22Rv1 (cell line): ENCODE data around the gene TNRC6B.

ENCODE experiments used
- ZFX ChIP-seq: fragments of 450-650 bp; IDR thresholded peaks from 2 replicates; pipeline ENCODE4 v1.6.1; 2017; ENCODE audit warnings: antibody characterized with exemption, borderline replicate concordance
- TF ChIP-seq, protein P1 (sequence below): fragments of 450-650 bp; IDR thresholded peaks from 2 replicates; pipeline ENCODE4 v1.5.1; 2017; ENCODE audit warnings: mild to moderate bottlenecking

DNA sequence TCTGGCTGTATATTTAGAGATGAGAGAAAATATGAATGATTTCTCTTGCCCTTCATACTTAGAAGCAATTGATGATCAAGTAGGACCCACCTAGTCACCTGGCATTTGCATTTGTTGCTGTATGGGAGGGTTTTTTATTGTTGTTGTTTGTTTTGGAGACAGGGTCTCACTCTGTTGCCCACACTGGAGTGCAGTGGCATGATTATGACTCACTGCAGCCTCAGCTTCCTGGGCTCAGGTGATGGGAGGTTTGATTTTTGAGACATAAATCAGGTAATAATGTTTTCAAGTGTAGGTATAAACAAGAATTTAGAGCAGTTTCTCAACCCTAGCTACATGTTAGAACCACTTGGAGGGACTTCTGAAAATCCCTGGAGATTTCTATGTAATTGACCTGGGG is 63.0 kb downstream of the TNRC6B start:
- TF ChIP-seq, protein P1, sequence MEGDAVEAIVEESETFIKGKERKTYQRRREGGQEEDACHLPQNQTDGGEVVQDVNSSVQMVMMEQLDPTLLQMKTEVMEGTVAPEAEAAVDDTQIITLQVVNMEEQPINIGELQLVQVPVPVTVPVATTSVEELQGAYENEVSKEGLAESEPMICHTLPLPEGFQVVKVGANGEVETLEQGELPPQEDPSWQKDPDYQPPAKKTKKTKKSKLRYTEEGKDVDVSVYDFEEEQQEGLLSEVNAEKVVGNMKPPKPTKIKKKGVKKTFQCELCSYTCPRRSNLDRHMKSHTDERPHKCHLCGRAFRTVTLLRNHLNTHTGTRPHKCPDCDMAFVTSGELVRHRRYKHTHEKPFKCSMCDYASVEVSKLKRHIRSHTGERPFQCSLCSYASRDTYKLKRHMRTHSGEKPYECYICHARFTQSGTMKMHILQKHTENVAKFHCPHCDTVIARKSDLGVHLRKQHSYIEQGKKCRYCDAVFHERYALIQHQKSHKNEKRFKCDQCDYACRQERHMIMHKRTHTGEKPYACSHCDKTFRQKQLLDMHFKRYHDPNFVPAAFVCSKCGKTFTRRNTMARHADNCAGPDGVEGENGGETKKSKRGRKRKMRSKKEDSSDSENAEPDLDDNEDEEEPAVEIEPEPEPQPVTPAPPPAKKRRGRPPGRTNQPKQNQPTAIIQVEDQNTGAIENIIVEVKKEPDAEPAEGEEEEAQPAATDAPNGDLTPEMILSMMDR, result no peak
- TF ChIP-seq ZFX, result no peak
